NB4 (cell line): ENCODE results near the gene LRCH1.
A peak's percentile ranks its signal among the peaks of the same experiment; 100 is the strongest.

Experiments
- DNase-seq: peaks from one replicate; pipeline ENCODE4 v3.0.0; 2010; ENCODE audit warnings: low read depth
- H3K4me3 ChIP-seq: one replicate; pipeline ENCODE4 v1.5.1; 2011; ENCODE audit warnings: mild to moderate bottlenecking, low read depth, low read length, moderate library complexity
- MYC ChIP-seq: IDR thresholded peaks from 2 replicates; pipeline ENCODE4 v1.6.1; 2011; ENCODE audit warnings: low read depth, low read length
- POLR2A ChIP-seq: IDR thresholded peaks from 2 replicates; pipeline ENCODE4 v1.6.1; 2011; ENCODE audit warnings: mild to moderate bottlenecking; ENCODE audit not compliant: insufficient read length; ENCODE audit errors: extremely low read depth
- TF ChIP-seq, protein P1 (sequence below): IDR thresholded peaks from 2 replicates; pipeline ENCODE4 v1.6.1; 2011; ENCODE audit warnings: low read depth, low read length
- TF ChIP-seq, protein P2 (sequence below): IDR thresholded peaks from one replicate; pipeline ENCODE4 v1.5.1; 2012; ENCODE audit warnings: low read depth, low read length

Gene LRCH1

DNA sequence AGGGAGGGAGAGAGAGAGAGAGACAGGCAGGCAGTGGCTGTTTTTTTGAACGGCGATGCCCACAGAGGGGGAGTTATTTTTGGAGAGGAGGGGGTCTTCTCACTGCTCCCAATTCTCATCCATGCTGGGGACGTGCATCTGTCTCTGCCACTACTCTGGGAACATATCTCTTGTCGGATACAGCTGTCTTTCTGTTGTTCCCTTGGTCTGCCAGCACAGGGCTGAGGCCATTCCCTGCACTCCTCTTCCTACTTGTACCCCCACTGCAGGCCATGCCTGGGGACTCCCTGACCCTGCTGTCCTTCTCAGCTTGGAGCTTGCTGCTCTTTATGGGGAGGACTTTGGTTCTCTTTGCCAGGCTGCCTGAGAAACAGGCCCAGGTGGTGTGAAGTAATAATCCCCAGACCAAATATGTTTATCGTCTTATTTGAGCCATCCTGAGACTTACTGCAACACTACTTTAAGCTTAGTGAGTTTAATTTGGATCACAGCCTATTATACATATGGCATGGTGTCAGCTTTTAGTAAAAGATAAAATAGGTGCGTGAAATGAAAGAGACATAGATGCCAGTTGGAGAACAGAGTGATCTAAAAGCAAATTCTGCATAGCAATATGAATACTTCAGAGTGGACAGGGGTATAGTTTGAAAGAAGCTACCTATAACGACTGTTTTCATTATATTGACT, 19.1 kb downstream of the LRCH1 start:
- TF ChIP-seq, protein P1, sequence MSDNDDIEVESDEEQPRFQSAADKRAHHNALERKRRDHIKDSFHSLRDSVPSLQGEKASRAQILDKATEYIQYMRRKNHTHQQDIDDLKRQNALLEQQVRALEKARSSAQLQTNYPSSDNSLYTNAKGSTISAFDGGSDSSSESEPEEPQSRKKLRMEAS = no peak
- no peak for TF ChIP-seq MYC
- TF ChIP-seq, protein P2, sequence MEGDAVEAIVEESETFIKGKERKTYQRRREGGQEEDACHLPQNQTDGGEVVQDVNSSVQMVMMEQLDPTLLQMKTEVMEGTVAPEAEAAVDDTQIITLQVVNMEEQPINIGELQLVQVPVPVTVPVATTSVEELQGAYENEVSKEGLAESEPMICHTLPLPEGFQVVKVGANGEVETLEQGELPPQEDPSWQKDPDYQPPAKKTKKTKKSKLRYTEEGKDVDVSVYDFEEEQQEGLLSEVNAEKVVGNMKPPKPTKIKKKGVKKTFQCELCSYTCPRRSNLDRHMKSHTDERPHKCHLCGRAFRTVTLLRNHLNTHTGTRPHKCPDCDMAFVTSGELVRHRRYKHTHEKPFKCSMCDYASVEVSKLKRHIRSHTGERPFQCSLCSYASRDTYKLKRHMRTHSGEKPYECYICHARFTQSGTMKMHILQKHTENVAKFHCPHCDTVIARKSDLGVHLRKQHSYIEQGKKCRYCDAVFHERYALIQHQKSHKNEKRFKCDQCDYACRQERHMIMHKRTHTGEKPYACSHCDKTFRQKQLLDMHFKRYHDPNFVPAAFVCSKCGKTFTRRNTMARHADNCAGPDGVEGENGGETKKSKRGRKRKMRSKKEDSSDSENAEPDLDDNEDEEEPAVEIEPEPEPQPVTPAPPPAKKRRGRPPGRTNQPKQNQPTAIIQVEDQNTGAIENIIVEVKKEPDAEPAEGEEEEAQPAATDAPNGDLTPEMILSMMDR = no peak
- TF ChIP-seq POLR2A = no peak
- DNase-seq = no peak
- H3K4me3 ChIP-seq = no peak overlapping the region

- TF ChIP-seq MYC (no peak), POLR2A (no peak)
- TF ChIP-seq, protein P2 = no peak
- DNase-seq = peak; percentile 40
- no peak overlapping the region for H3K4me3 ChIP-seq
Observed at GRCh38 chr13:46572752-46573431, 19.9 kb downstream of the LRCH1 start.

GRCh38 chr13:46575301-46575771, 22.4 kb downstream of the LRCH1 start:
- no peak for DNase-seq
- H3K4me3 ChIP-seq = no peak overlapping the region
- TF ChIP-seq, protein P2 = no peak
- TF ChIP-seq POLR2A (no peak), MYC (no peak)
- TF ChIP-seq, protein P1 = no peak

GRCh38 chr13:46575818-46576221, 22.9 kb downstream of the LRCH1 start:
- TF ChIP-seq POLR2A (no peak), MYC (no peak)
- TF ChIP-seq, protein P2 = no peak
- TF ChIP-seq, protein P1 = no peak
- no peak overlapping the region for H3K4me3 ChIP-seq
- DNase-seq = no peak

GRCh38 chr13:46576762-46577161, 23.8 kb downstream of the LRCH1 start:
- H3K4me3 ChIP-seq = no peak overlapping the region
- DNase-seq = no peak
- TF ChIP-seq POLR2A (no peak), MYC (no peak)
- TF ChIP-seq, protein P1 = no peak
- TF ChIP-seq, protein P2 = no peak
